HepG2 (cell line): Measurements from ENCODE around the gene PDP2. TPM values are rescaled to one million over a fixed set of nuclear protein-coding genes. Genes with fewer than 3 reads are reported as not detected.
A peak's percentile ranks its signal among the peaks of the same experiment; 100 is the strongest.

Experiments used
- AGO1 ChIP-seq: fragments of 200-400 bp; formaldehyde crosslinking; IDR thresholded peaks from 2 replicates; pipeline ENCODE4 v1.6.1; 2017; ENCODE audit warnings: mild to moderate bottlenecking, low read depth, low read length, moderate library complexity; ENCODE audit not compliant: poor library complexity, severe bottlenecking
- ARID2 ChIP-seq: sonication (generic); formaldehyde crosslinking; IDR thresholded peaks from 2 replicates; pipeline ENCODE4 v1.8.1; 2022; ENCODE audit warnings: mild to moderate bottlenecking, missing genetic modification reagents, borderline replicate concordance
- BCL6 ChIP-seq: IDR thresholded peaks from 2 replicates; pipeline ENCODE4 v1.6.1; 2016; ENCODE audit warnings: missing genetic modification reagents, missing compliant biosample characterization
- KDM3A ChIP-seq: IDR thresholded peaks from 2 replicates; pipeline ENCODE4 v1.6.1; 2018; ENCODE audit warnings: low read depth, missing compliant biosample characterization
- LCORL ChIP-seq, 2 experiments: fragments of 450-650 bp in 1 of 2; sonication (generic) in 1 of 2; formaldehyde crosslinking in 1 of 2; IDR thresholded peaks; 2 replicates each; pipeline versions ENCODE4 v1.5.0 to v1.6.1; 2017 to 2020; ENCODE audit warnings: antibody characterized with exemption in 1 of 2, missing genetic modification reagents in 1 of 2
- NR2F6 ChIP-seq, 2 experiments: IDR thresholded peaks; 2 replicates each; pipeline ENCODE4 v1.6.1; 2016; ENCODE audit warnings: antibody characterized with exemption in 1 of 2, mild to moderate bottlenecking in 1 of 2
- SAP130 ChIP-seq: IDR thresholded peaks from 2 replicates; pipeline ENCODE4 v1.6.1; 2016; ENCODE audit warnings: low read depth
- ZNF12 ChIP-seq: sonication (generic); formaldehyde crosslinking; IDR thresholded peaks from 2 replicates; pipeline ENCODE4 v1.5.0; 2020; ENCODE audit warnings: missing genetic modification reagents
- ZNF138 ChIP-seq: sonication (generic); formaldehyde crosslinking; IDR thresholded peaks from 2 replicates; pipeline ENCODE4 v1.5.0; 2020; ENCODE audit warnings: mild to moderate bottlenecking, low read depth, missing genetic modification reagents
- ZNF709 ChIP-seq: sonication (generic); formaldehyde crosslinking; IDR thresholded peaks from 2 replicates; pipeline ENCODE4 v1.5.0; 2020; ENCODE audit warnings: mild to moderate bottlenecking, missing genetic modification reagents
- ZNF878 ChIP-seq: sonication (generic); formaldehyde crosslinking; IDR thresholded peaks from 2 replicates; pipeline ENCODE4 v1.8.1; 2023; ENCODE audit warnings: mild to moderate bottlenecking, missing genetic modification reagents, moderate library complexity
- polyA plus RNA-seq, 8 experiments: library from polyadenylated mRNA; depleted of rRNA in 3 of 8; stranded (reverse) in 7 of 8; unstranded in 1 of 8; fragments of >200 nt; fragmentation: Illumina TruSeq in 4 of 8; extraction: Trizol in 4 of 8; gene quantifications; 2 replicates each; pipeline versions ENCODE4 v1.2.1 to v1.2.3, GENCODE V29; 2011 to 2016; ENCODE audit warnings: low read depth in 4 of 8, missing spikeins in 1 of 8, mixed read lengths in 1 of 8; ENCODE audit not compliant: insufficient read depth in 1 of 8
- total RNA-seq, 5 experiments: library from RNA; depleted of rRNA; stranded (reverse); fragments of >200 nt; fragmentation: Illumina TruSeq; extraction: Trizol; gene quantifications; 2 replicates each; pipeline ENCODE4 v1.2.3, GENCODE V29; 2016; ENCODE audit warnings: low read depth in 1 of 5
- TF ChIP-seq, protein P1 (sequence below): sonication (generic); formaldehyde crosslinking; IDR thresholded peaks from 2 replicates; pipeline ENCODE4 v1.5.1; 2020; ENCODE audit warnings: mild to moderate bottlenecking, missing genetic modification reagents, moderate library complexity
- TF ChIP-seq, protein P2 (sequence below): sonication (generic); formaldehyde crosslinking; IDR thresholded peaks from 2 replicates; pipeline ENCODE4 v1.4.0; 2020; ENCODE audit warnings: missing genetic modification reagents, mild to moderate bottlenecking, borderline replicate concordance
- TF ChIP-seq, protein P3 (sequence below): sonication (generic); formaldehyde crosslinking; conservative IDR thresholded peaks from 2 replicates; pipeline ENCODE4 v1.4.0; 2020; ENCODE audit warnings: mild to moderate bottlenecking, missing genetic modification reagents, moderate library complexity

Gene PDP2
- total and polyA plus RNA-seq, 2 of the 13 experiments (the other 11 are each of a cell fraction or from before 2014, with no cell fraction given) = 12.8 to 15.8 TPM

DNA sequence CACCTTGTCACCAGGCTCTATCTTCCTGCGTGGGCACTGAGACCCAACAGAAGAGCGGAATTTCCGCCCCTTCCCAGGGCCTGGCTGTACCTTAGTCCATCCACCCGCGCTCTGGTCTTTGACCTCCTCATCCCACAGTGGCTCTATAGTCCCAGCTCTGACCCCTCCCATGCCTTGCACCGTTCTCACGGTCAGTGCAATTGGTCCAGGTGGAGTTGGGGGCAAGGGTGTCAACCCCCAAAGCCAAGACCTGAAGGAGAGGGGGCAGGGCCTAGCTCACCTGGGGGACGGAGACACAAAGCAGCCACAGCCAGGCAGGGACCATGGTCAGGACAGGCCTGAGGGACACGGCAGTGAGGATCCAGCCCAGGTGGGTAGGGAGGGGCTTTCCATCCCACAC, 37.4 kb downstream of the PDP2 start (continued):
- TF ChIP-seq, protein P1, sequence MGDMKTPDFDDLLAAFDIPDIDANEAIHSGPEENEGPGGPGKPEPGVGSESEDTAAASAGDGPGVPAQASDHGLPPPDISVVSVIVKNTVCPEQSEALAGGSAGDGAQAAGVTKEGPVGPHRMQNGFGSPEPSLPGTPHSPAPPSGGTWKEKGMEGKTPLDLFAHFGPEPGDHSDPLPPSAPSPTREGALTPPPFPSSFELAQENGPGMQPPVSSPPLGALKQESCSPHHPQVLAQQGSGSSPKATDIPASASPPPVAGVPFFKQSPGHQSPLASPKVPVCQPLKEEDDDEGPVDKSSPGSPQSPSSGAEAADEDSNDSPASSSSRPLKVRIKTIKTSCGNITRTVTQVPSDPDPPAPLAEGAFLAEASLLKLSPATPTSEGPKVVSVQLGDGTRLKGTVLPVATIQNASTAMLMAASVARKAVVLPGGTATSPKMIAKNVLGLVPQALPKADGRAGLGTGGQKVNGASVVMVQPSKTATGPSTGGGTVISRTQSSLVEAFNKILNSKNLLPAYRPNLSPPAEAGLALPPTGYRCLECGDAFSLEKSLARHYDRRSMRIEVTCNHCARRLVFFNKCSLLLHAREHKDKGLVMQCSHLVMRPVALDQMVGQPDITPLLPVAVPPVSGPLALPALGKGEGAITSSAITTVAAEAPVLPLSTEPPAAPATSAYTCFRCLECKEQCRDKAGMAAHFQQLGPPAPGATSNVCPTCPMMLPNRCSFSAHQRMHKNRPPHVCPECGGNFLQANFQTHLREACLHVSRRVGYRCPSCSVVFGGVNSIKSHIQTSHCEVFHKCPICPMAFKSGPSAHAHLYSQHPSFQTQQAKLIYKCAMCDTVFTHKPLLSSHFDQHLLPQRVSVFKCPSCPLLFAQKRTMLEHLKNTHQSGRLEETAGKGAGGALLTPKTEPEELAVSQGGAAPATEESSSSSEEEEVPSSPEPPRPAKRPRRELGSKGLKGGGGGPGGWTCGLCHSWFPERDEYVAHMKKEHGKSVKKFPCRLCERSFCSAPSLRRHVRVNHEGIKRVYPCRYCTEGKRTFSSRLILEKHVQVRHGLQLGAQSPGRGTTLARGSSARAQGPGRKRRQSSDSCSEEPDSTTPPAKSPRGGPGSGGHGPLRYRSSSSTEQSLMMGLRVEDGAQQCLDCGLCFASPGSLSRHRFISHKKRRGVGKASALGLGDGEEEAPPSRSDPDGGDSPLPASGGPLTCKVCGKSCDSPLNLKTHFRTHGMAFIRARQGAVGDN (CRISPR knock-in tag) = peak; percentile 52
- TF ChIP-seq ZNF138 (no peak), ARID2 (no peak), BCL6 (0 out of 2 replicates have a peak, but pooled peaks have one; percentile 6), LCORL (IDR thresholded peaks at IDR 0.05) (no peak), LCORL (CRISPR knock-in tag; IDR thresholded peaks at IDR 0.05) (peak; percentile 72), ZNF878 (CRISPR knock-in tag) (no peak), ZNF709 (no peak), KDM3A (CRISPR knock-in tag) (0 out of 2 replicates have a peak, but pooled peaks have one; percentile 4), SAP130 (CRISPR knock-in tag) (peak; percentile 25; the same call in 1 of the 2 replicates), ZNF12 (CRISPR knock-in tag) (no peak), NR2F6 (IDR thresholded peaks at IDR 0.05) (no peak), NR2F6 (CRISPR knock-in tag; IDR thresholded peaks at IDR 0.05) (0 out of 2 replicates have a peak, but pooled peaks have one; percentile 12), AGO1 (no peak)
- TF ChIP-seq, protein P2, sequence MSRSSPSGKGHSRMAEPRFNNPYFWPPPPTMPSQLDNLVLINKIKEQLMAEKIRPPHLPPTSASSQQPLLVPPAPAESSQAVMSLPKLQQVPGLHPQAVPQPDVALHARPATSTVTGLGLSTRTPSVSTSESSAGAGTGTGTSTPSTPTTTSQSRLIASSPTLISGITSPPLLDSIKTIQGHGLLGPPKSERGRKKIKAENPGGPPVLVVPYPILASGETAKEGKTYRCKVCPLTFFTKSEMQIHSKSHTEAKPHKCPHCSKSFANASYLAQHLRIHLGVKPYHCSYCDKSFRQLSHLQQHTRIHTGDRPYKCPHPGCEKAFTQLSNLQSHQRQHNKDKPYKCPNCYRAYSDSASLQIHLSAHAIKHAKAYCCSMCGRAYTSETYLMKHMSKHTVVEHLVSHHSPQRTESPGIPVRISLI (CRISPR knock-in tag) = no peak
- TF ChIP-seq, protein P3, sequence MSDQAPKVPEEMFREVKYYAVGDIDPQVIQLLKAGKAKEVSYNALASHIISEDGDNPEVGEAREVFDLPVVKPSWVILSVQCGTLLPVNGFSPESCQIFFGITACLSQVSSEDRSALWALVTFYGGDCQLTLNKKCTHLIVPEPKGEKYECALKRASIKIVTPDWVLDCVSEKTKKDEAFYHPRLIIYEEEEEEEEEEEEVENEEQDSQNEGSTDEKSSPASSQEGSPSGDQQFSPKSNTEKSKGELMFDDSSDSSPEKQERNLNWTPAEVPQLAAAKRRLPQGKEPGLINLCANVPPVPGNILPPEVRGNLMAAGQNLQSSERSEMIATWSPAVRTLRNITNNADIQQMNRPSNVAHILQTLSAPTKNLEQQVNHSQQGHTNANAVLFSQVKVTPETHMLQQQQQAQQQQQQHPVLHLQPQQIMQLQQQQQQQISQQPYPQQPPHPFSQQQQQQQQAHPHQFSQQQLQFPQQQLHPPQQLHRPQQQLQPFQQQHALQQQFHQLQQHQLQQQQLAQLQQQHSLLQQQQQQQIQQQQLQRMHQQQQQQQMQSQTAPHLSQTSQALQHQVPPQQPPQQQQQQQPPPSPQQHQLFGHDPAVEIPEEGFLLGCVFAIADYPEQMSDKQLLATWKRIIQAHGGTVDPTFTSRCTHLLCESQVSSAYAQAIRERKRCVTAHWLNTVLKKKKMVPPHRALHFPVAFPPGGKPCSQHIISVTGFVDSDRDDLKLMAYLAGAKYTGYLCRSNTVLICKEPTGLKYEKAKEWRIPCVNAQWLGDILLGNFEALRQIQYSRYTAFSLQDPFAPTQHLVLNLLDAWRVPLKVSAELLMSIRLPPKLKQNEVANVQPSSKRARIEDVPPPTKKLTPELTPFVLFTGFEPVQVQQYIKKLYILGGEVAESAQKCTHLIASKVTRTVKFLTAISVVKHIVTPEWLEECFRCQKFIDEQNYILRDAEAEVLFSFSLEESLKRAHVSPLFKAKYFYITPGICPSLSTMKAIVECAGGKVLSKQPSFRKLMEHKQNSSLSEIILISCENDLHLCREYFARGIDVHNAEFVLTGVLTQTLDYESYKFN (CRISPR knock-in tag) = 0 out of 2 replicates have a peak, but pooled peaks have one; percentile 35
